GM23338 (cell line): ENCODE measurements around the gene CXXC5. TPM values are rescaled to one million over a fixed set of nuclear protein-coding genes. Genes with fewer than 3 reads are reported as not detected.

Source experiments
- ATAC-seq: fragments of 200-7000 bp; cut with Tn5 transposase; 3 replicates; pipeline ENCODE4 v1.9.1; 2020
- DNase-seq: peaks from one replicate; pipeline ENCODE4 v3.0.0-alpha.2; 2015; ENCODE audit warnings: low spot score
- H2AFZ ChIP-seq: fragments of 200-600 bp; sonication (generic); 2 replicates; pipeline ENCODE4 v1.8.0; 2016; ENCODE audit warnings: antibody characterized with exemption, mild to moderate bottlenecking, moderate library complexity
- H3F3A ChIP-seq: fragments of 200-600 bp; sonication (generic); replicated peaks from 2 replicates; pipeline ENCODE4 v1.8.0; 2017; ENCODE audit warnings: antibody characterized with exemption, mixed run types, low read depth
- H3K27ac ChIP-seq: fragments of 200-600 bp; sonication (generic); 2 replicates; pipeline ENCODE4 v1.6.1; 2016; ENCODE audit warnings: low read depth
- H3K27me3 ChIP-seq: fragments of 200-600 bp; sonication (generic); 2 replicates; pipeline ENCODE4 v1.8.0; 2016; ENCODE audit warnings: mild to moderate bottlenecking, mixed run types, moderate library complexity; ENCODE audit not compliant: insufficient read depth
- H3K36me3 ChIP-seq: fragments of 200-600 bp; sonication (generic); 2 replicates; pipeline ENCODE4 v1.8.0; 2016; ENCODE audit warnings: mild to moderate bottlenecking; ENCODE audit not compliant: insufficient read depth
- H3K4me1 ChIP-seq: fragments of 200-600 bp; sonication (generic); 2 replicates; pipeline ENCODE4 v1.8.0; 2016; ENCODE audit warnings: mild to moderate bottlenecking, moderate library complexity; ENCODE audit not compliant: insufficient read depth
- H3K4me2 ChIP-seq: fragments of 200-600 bp; sonication (generic); 2 replicates; pipeline ENCODE4 v1.7.1; 2017; ENCODE audit warnings: mixed run types
- H3K4me3 ChIP-seq: fragments of 200-600 bp; sonication (generic); 2 replicates; pipeline ENCODE4 v1.6.1; 2016; ENCODE audit warnings: mixed run types
- H3K79me2 ChIP-seq: fragments of 200-600 bp; sonication (generic); replicated peaks from 2 replicates; pipeline ENCODE4 v1.8.0; 2017; ENCODE audit warnings: mild to moderate bottlenecking; ENCODE audit not compliant: insufficient read depth
- H3K9me2 ChIP-seq: fragments of 200-600 bp; sonication (generic); 2 replicates; pipeline ENCODE4 v1.8.0; 2017; ENCODE audit not compliant: insufficient read depth
- H4K20me1 ChIP-seq: fragments of 200-600 bp; sonication (generic); replicated peaks from 2 replicates; pipeline ENCODE4 v1.8.0; 2017; ENCODE audit warnings: mild to moderate bottlenecking; ENCODE audit not compliant: insufficient read depth
- H3K27ac Mint-ChIP-seq: 2 replicates; pipeline ENCODE4 v1.8.0; 2020; ENCODE audit warnings: inconsistent platforms, mild to moderate bottlenecking, moderate library complexity, mixed read lengths
- H3K27me3 Mint-ChIP-seq: 3 replicates; pipeline ENCODE4 v1.8.0; 2022; ENCODE audit warnings: low read depth, mild to moderate bottlenecking, moderate library complexity, mixed read lengths, inconsistent platforms; ENCODE audit not compliant: insufficient read depth, poor library complexity
- H3K36me3 Mint-ChIP-seq: 3 replicates; pipeline ENCODE4 v1.8.0; 2021; ENCODE audit warnings: low read depth, mild to moderate bottlenecking, inconsistent platforms, moderate library complexity, mixed read lengths
- H3K4me1 Mint-ChIP-seq: 3 replicates; pipeline ENCODE4 v1.8.0; 2020; ENCODE audit warnings: mild to moderate bottlenecking, inconsistent platforms, mixed read lengths
- H3K4me3 Mint-ChIP-seq: 3 replicates; pipeline ENCODE4 v1.8.0; 2021; ENCODE audit warnings: moderate library complexity, mild to moderate bottlenecking, inconsistent platforms, mixed read lengths
- H3K9me3 Mint-ChIP-seq: 3 replicates; pipeline ENCODE4 v1.8.0; 2020; ENCODE audit warnings: moderate library complexity, mild to moderate bottlenecking, inconsistent platforms, mixed read lengths
- CREB1 ChIP-seq: fragments of 250-450 bp; sonication (Bioruptor Pico); IDR thresholded peaks from 2 replicates; pipeline ENCODE4 v1.5.0; 2020; ENCODE audit warnings: low read depth, mild to moderate bottlenecking, moderate library complexity
- CTCF ChIP-seq, 2 experiments: fragments of 200-600 bp in 1 of 2; sonication (generic) in 1 of 2; conservative IDR thresholded peaks; 2 replicates each; pipeline versions ENCODE4 v1.5.1 to v1.6.1; 2016 to 2017; ENCODE audit warnings: antibody characterized with exemption in 2 of 2, low read depth in 2 of 2, mild to moderate bottlenecking in 2 of 2, moderate library complexity in 1 of 2
- EZH2 ChIP-seq: fragments of 200-600 bp; sonication (generic); IDR thresholded peaks from one replicate; pipeline ENCODE4 v1.8.0; 2017; ENCODE audit warnings: antibody characterized with exemption, mild to moderate bottlenecking, low read depth; ENCODE audit not compliant: unreplicated experiment
- EZH2phosphoT487 ChIP-seq: fragments of 200-600 bp; sonication (generic); IDR thresholded peaks from one replicate; pipeline ENCODE4 v1.8.1; 2018; ENCODE audit warnings: antibody characterized with exemption; ENCODE audit not compliant: unreplicated experiment
- JUNB ChIP-seq: IDR thresholded peaks from one replicate; pipeline ENCODE4 v1.6.1; 2016; ENCODE audit warnings: antibody characterized with exemption; ENCODE audit not compliant: unreplicated experiment
- NANOG ChIP-seq: IDR thresholded peaks from 2 replicates; pipeline ENCODE4 v1.6.1; 2016; ENCODE audit warnings: antibody characterized with exemption, borderline replicate concordance
- POLR2AphosphoS5 ChIP-seq: IDR thresholded peaks from 2 replicates; pipeline ENCODE4 v1.6.1; 2016; ENCODE audit warnings: antibody characterized with exemption, low read depth
- REST ChIP-seq: IDR thresholded peaks from one replicate; pipeline ENCODE4 v1.6.1; 2018; ENCODE audit warnings: antibody characterized with exemption; ENCODE audit not compliant: unreplicated experiment
- STAT1 ChIP-seq: IDR thresholded peaks from one replicate; pipeline ENCODE4 v1.6.1; 2016; ENCODE audit warnings: antibody characterized with exemption; ENCODE audit not compliant: unreplicated experiment
- ZNF114 ChIP-seq: fragments of 250-450 bp; sonication (Bioruptor Pico); IDR thresholded peaks from 2 replicates; pipeline ENCODE4 v1.5.0; 2020; ENCODE audit warnings: mild to moderate bottlenecking, moderate library complexity
- ZNF331 ChIP-seq: fragments of 250-450 bp; sonication (Bioruptor Pico); IDR thresholded peaks from 2 replicates; pipeline ENCODE4 v1.5.0; 2020; ENCODE audit warnings: low read depth, mild to moderate bottlenecking, moderate library complexity
- polyA plus RNA-seq: library from polyadenylated mRNA; unstranded; fragments of >200 nt; fragmentation: Nextera tagmentation; extraction: Ambion mirVana; gene quantifications from 2 replicates; pipeline ENCODE4 v1.2.1, GENCODE V29; 2016
- total RNA-seq: library from RNA; depleted of rRNA; stranded (reverse); fragments of >200 nt; shearing (Covaris generic); gene quantifications from 2 replicates; pipeline ENCODE4 v1.2.3, GENCODE V29; 2014
- TF ChIP-seq, protein P1 (sequence below): IDR thresholded peaks from 2 replicates; pipeline ENCODE4 v1.6.1; 2016; ENCODE audit warnings: antibody characterized with exemption

CXXC5 gene
- total and polyA plus RNA-seq, 2 experiments from 2014 or later, result 63.3 to 111 TPM

DNA sequence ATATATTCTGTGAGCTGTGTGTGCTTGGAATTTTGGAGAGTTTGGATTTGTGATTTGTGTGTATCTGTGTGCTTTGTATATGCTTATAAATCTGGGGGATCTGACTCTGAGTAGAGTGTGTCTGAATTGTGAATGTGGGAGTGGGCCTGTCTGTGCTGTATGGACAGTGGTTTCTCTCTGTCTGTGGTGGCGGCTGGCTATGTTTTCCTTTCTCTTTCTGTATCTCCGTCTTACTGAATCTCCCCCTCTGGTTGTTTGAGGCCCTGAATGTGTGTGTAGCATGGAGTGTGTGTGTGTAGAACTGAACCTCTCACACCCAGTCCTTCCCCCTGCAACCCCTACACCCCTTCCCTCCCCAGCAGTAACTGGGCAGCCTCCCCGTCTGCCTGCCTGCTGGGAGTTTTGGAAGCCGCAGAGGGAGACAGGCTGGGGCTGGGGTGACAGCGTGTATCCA is 4.7 kb downstream of the CXXC5 start (continued):
- TF ChIP-seq, protein P1, sequence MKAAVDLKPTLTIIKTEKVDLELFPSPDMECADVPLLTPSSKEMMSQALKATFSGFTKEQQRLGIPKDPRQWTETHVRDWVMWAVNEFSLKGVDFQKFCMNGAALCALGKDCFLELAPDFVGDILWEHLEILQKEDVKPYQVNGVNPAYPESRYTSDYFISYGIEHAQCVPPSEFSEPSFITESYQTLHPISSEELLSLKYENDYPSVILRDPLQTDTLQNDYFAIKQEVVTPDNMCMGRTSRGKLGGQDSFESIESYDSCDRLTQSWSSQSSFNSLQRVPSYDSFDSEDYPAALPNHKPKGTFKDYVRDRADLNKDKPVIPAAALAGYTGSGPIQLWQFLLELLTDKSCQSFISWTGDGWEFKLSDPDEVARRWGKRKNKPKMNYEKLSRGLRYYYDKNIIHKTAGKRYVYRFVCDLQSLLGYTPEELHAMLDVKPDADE, result no peak
- no peak for TF ChIP-seq CTCF (conservative IDR thresholded peaks at IDR 0.05; ENCODE audit: low read depth in 2 of 2)

- no peak overlapping the region for H2AFZ ChIP-seq
- no peaks in the 10 kb centered on the region for H3K9me2 ChIP-seq
- H3K27me3 ChIP-seq, result 0 out of 2 replicates have a peak, but pooled peaks cover 6% of the 10 kb centered on the region
- peak; percentile 59 for DNase-seq
- Mint-ChIP-seq H3K27me3 (peaks cover 31% of the 10 kb centered on the region), H3K27ac (no peak overlapping the region), H3K4me3 (peak overlapping the region; percentile 99; the same call in 2 of the 3 replicates), H3K36me3 (peaks cover 4% of the 10 kb centered on the region; the same call in 2 of the 3 replicates), H3K9me3 (peaks cover 5% of the 10 kb centered on the region; the same call in 1 of the 3 replicates), H3K4me1 (peaks cover 67% of the 10 kb centered on the region)
- no peaks in the 10 kb centered on the region for H3K36me3 ChIP-seq
- H3F3A ChIP-seq, result peaks cover 25% of the 10 kb centered on the region
- peak overlapping the region; percentile 34; the same call in 1 of the 2 replicates for H3K4me3 ChIP-seq
- no peak for ATAC-seq
- peak overlapping the region; percentile 98 for H3K4me2 ChIP-seq
- peaks cover 99% of the 10 kb centered on the region for H3K79me2 ChIP-seq
- H3K4me1 ChIP-seq, result peaks cover 67% of the 10 kb centered on the region
- no peak overlapping the region for H3K27ac ChIP-seq
- H4K20me1 ChIP-seq, result peaks cover 64% of the 10 kb centered on the region
- no peak for TF ChIP-seq STAT1
- no peak for TF ChIP-seq REST
- TF ChIP-seq NANOG, result no peak
- TF ChIP-seq JUNB, result no peak
- no peak for TF ChIP-seq EZH2phosphoT487
- TF ChIP-seq CREB1 (CRISPR knock-in tag), result no peak
- TF ChIP-seq ZNF114 (CRISPR knock-in tag), result no peak
- TF ChIP-seq POLR2AphosphoS5, result no peak; the same call in 1 of the 2 replicates
- no peak for TF ChIP-seq ZNF331 (CRISPR knock-in tag)
- no peak for TF ChIP-seq CTCF (conservative IDR thresholded peaks at IDR 0.05; ENCODE audit: low read depth in 2 of 2)
- TF ChIP-seq, protein P1, result no peak
- no peak for TF ChIP-seq EZH2
Measured at GRCh38 chr5:139653616-139654015, 5.5 kb downstream of the CXXC5 start.
